Umbilical cord (tissue), 2 donors: ENCODE measurements around the gene RNF167. TPM values are rescaled to one million over a fixed set of nuclear protein-coding genes. Genes with fewer than 3 reads are reported as not detected.
A peak's percentile ranks its signal among the peaks of the same experiment; 100 is the strongest.

Experiments
- DNase-seq: peaks from one replicate; pipeline ENCODE4 v3.0.0-alpha.2; 2015; ENCODE audit warnings: low spot score
- total RNA-seq: library from RNA; depleted of rRNA; stranded (reverse); fragments of >200 nt; gene quantifications from one replicate; pipeline ENCODE4 v1.2.3, GENCODE V29; 2014; ENCODE audit warnings: low replicate concordance; ENCODE audit not compliant: insufficient read depth

Gene RNF167
- total RNA-seq, 1 donor from 2014 or later, result 10.8 TPM

GRCh38 chr17:4978726-4979125 lies 38.7 kb downstream of the RNF167 start:
- DNase-seq, result no peak

DNA sequence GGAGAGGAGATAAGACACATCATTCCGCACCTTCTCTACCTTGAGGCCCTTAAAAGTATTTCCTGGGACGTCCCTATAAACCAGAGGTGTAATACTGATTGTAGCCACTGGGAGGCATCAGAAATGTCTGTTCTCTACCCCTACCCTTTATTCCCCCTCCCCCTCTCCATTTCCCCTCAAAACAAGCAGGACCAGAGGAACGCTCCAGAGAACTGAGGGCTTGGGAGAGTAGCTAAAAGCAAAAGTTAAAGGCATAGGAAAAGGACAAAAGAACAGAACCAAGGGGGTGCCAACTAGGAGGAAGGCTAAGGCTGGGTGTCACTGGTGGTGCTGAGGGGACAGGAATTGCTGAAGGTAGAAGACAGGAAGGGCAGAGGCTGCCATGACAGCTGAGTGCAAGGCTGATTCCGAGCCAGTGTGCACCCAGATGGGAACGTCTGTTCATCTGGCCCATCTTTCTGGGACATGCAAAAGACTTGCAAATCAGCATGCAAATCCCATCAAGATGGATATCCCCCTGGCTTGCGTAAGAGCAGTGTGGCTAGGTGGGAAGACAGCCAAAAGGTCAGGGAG lies 40.7 kb downstream of the RNF167 start:
- peak; percentile 62 for DNase-seq

DNA sequence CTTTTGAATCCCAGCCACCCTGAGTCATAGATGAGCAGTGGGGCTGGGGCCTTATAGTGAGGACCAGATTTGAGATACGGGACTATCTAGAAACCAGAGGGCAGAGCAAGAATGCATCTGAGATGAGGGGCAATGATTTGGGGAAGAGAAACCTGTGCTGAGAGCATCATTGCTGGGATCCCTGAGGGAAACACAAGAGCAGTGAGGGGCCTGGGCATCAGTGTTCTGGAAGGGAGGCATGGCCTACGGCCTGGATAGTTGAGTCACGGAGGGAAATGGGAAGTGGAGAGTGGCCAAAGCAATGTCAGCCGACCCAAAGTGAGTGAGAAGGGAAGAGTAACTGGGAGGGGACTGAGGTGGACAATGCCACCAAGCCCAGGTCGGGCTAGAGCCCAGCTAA lies 42.2 kb downstream of the RNF167 start:
- no peak for DNase-seq

GRCh38 chr17:4986403-4986802 lies 46.3 kb downstream of the RNF167 start:
- DNase-seq, result no peak

DNA sequence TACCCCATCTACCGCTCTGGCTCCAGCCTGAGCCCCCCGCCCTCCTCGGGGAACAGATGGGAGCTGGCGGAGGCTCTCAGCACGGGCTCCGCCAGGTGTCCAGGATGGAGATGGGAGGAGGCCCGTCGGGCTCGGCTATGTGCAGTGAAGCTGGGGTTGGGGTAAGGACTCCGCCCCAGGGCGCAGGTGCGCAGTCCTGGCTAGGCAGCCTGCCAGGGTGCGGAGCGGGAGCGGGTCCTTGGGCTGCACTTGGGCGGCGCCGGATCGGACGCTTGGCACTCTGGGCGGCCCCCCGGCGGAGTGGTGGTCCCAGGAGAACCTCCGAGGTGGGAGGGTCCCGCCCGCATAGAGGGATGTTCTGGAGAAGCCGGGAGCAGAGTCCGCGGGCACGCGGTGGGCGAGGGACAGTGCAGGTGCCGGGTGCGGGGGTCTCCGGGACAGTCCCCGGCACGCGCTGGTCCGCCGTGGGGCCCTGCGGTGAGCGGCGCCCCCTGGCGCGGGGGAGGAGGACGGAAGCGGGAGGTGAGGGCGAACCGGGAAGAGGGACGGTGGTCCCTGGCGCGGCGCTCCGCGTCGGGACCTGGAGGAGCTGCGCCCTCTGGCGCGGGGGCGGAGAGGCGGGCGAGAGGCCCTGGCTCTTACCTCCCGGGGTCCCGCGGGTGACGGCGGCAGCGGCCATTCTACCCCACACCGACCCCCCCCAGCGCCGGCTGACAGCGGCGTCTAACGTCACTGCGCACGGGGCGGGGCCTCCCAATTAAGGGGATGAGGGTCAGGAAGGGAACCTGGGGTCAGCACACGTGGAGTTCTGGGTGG lies 47.1 kb downstream of the RNF167 start, which contains the start of gene CAMTA2:
Gene CAMTA2 (minus strand): TSS at position 725 of the 816 bp plus-strand sequence. CDS start 1,453 bp downstream, outside the sequence.
- peak; percentile 88 for DNase-seq

GRCh38 chr17:4987767-4988567 lies 47.9 kb downstream of the RNF167 start:
- no peak for DNase-seq

- DNase-seq, result no peak
Measured at GRCh38 chr17:4994081-4994595, 54.1 kb downstream of the RNF167 start.

Other genes starting within 250 kb of the RNF167 start
- gene PELP1, start 236.1 kb upstream of the RNF167 start, total RNA-seq, result 16.1 TPM
- gene ARRB2, start 229.6 kb upstream of the RNF167 start, total RNA-seq, result 3.1 TPM
- 5.3 TPM for gene MED11, start 208.8 kb upstream of the RNF167 start, total RNA-seq
- not detected for gene ZMYND15, start 200.4 kb upstream of the RNF167 start, total RNA-seq
- 2.4 TPM for gene CXCL16, start 200.3 kb upstream of the RNF167 start, total RNA-seq
- gene TM4SF5, start 168.4 kb upstream of the RNF167 start, total RNA-seq, result not detected
- not detected for gene VMO1, start 153.9 kb upstream of the RNF167 start, total RNA-seq
- not detected for gene GLTPD2, start 151.3 kb upstream of the RNF167 start, total RNA-seq
- 32.7 TPM for gene PSMB6, start 144.1 kb upstream of the RNF167 start, total RNA-seq
- gene PLD2, start 133.1 kb upstream of the RNF167 start, total RNA-seq, result 16.6 TPM
- gene MINK1, start 106.9 kb upstream of the RNF167 start, total RNA-seq, result 10.1 TPM
- gene C17orf107, start 40.7 kb upstream of the RNF167 start, total RNA-seq, result 11.3 TPM
- not detected for gene CHRNE, start 37.2 kb upstream of the RNF167 start, total RNA-seq
- gene GP1BA, start 8.0 kb upstream of the RNF167 start, total RNA-seq, result 0.72 TPM
- gene SLC25A11, start 222 bp upstream of the RNF167 start, total RNA-seq, result 28.9 TPM
- gene PFN1, start 8.3 kb downstream of the RNF167 start, total RNA-seq, result 339 TPM
- gene ENO3, start 10.9 kb downstream of the RNF167 start, total RNA-seq, result 12.0 TPM
- 40.2 TPM for gene SPAG7, start 27.5 kb downstream of the RNF167 start, total RNA-seq
- gene CAMTA2, start 47.4 kb downstream of the RNF167 start, total RNA-seq, result 1.7 TPM
- gene INCA1, start 57.3 kb downstream of the RNF167 start, total RNA-seq, result 2.9 TPM
- gene KIF1C, start 57.7 kb downstream of the RNF167 start, total RNA-seq, result 35.6 TPM
- 1.4 TPM for gene SLC52A1, start 95.2 kb downstream of the RNF167 start, total RNA-seq
- 7.0 TPM for gene ZFP3, start 138.2 kb downstream of the RNF167 start, total RNA-seq
- gene ZNF232, start 171.6 kb downstream of the RNF167 start, total RNA-seq, result 4.1 TPM
- 1.9 TPM for gene USP6, start 175.8 kb downstream of the RNF167 start, total RNA-seq